HG03025 (cell line): ENCODE results near the gene ALAD.
"Not testable (repeated sequence)": the region's sequence is repeated elsewhere in the genome, so short reads cannot be mapped to it uniquely, and the experiment has no call there.

Experiments
- ATAC-seq: cut with Tn5 transposase; IDR thresholded peaks from one replicate; pipeline ENCODE4 v1.9.1; 2021; ENCODE audit warnings: mild to moderate bottlenecking, moderate library complexity; ENCODE audit not compliant: unreplicated experiment, low FRiP score

The ALAD gene

DNA sequence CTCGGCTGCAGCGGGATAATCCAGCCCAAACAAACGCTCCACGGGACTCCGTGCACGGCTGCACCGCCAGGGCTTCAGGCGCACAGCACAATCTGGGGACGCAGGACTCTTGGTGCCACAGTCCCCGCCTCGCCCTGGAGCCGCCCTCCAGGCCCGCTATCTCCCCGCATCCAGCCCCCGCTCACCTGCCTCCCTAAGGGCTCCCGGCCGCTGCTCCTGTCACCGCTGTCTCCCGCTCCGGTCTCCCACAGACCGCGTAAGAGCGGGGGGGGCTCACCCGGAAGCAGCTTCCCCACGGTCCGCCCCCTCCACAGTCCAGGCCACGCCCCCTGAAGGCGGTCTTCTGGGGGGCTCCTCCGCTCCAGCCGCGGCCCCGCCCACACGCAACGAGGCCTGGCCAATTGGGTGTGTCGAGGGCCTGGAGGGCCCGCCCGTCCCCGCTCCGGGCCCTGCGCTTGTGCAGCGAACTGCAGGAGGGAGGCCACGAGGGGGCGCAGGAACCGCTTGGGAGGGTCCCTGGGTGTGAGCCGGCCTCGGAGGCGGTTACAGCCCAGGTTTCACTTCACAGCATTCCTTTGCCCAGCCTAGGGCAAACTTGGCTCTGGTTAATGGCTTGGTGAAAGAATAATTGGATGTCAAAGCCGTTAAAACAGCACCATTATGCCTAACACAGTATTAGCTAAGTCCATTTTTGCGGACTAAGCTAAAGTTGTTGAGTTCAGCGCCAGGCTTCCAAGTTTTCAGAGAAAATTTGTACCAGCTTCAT, at the start of gene ALAD:
Gene ALAD (minus strand): TSS at position 258 of the 766 bp plus-strand sequence. CDS start 7,725 bp downstream, outside the sequence.
- ATAC-seq: peak; percentile 94

DNA sequence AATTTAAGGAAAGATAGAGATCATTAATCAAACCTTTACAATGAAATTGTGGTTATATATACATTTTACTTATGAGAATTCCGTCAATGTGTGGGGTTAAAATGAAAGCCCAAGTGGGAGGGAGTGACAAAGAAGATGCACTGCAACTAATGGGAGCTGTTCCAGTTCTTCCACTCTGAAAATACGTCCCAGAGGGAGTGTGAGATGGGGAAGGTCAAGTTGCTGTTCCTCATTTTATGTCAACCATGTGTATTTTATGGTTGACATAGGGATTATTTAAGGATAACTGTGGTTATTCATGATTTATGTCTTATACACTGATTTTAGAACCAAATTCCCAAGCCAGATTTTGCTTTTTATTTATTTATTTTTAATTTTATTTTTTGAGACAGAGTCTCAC, 48.3 kb upstream of the ALAD start:
- ATAC-seq: no peak

GRCh38 chr9:113446323-113446740, 45.2 kb upstream of the ALAD start:
- ATAC-seq: no peak

GRCh38 chr9:113444736-113445135, 43.7 kb upstream of the ALAD start:
- ATAC-seq: no peak

- not testable (repeated sequence) for ATAC-seq
Measured at GRCh38 chr9:113437716-113438115, 36.6 kb upstream of the ALAD start.

DNA sequence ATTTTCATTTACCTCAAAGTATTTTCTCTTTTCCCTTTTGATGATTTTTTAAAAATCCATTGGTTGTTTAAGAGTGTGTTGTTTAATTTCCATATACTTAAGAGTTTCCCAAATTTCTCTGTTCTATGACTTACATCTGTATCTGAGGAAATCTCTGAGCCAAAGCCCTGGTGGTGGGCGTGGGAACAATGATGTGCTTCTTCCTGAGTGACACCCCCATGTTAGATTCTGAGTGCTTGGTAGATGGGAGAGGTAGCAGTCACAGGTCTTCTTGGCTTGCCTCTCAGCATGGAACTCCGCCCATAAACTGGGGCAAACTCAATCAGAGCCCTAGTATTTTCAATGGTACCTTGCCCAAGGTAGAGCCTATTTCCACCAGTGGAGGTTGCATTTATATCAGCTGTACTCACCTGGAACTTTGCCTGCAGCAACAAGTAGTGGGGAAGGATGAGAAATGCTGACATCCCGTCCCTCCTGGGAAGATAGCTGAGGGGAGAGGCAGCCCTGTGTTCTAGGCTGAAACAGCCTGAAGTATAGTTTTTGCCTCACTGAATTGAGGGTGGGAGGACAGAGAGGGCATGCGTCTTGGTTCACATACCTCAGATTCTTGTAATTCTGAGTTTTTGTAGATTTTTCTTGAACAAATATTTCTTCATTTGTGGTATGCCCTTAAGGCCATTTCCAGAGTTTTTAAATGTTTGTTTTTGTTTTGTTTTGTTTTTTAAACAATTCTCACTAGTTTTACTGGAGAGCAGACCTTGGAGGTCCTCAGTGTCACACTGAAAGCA, 35.8 kb upstream of the ALAD start:
- ATAC-seq: no peak

DNA sequence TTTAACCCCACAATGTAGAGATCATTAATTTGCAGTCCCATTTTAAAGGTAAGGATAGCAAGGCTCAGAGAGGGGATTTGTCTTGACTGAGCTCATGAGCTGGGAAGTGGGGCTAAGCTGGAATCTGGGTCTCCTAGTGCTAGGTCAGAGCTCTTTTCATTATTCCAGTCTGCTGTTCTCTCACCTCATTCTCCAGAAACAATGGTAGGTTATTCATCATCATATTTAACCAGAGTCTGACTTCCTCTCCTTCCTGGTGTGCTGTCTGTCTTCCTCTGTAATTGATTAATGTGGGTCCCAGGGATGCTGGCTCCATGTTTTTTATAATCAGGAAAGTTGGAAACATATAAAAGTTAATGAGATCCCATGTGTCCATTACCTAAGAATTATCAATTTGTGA, 30.1 kb upstream of the ALAD start:
- no peak for ATAC-seq

GRCh38 chr9:113428062-113428615, 27.1 kb upstream of the ALAD start:
- ATAC-seq: no peak

DNA sequence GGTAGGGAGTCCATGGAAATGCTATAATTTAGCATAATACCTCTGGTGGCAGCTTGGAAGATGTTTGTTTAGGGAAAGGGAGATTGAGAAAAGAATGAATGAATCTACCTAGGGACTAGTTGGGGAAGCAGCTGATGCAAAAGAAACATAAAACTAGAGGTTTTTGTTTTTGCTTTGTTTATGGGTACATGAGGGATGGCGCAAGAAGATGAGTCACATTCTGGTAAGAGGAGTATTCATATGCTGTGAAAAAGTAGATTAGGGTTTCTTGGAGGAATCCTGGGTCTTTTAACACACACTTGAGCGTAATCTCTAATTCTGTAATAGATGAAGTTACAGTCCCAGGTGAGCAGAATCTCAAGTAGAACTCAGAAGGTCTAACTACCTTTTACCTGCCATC, 26.5 kb upstream of the ALAD start:
- no peak for ATAC-seq

GRCh38 chr9:113426701-113427100, 25.6 kb upstream of the ALAD start:
- ATAC-seq: no peak

- ATAC-seq: no peak
Measured at GRCh38 chr9:113425072-113425471, 24.0 kb upstream of the ALAD start.

GRCh38 chr9:113421726-113422125, 20.6 kb upstream of the ALAD start:
- ATAC-seq: no peak

DNA sequence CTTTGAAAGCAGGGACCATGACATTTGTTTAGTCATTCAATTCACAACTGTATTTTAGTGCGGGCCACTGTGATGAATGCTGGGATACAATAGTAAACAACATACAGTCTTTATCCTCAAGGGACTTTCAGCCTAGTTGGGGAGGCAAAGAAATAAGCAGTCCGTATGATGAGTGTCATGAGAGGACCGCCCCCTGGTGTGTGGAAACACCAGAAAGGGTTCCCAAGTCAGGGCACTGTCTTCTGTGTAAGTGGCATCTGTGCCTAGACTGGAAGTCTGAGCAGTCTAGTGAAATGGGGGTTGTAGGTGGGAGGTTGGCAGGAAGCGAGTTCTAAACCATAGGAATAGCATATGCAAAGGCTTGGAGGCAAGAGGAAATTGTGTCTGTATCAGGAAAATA, 16.3 kb upstream of the ALAD start:
- ATAC-seq: no peak

DNA sequence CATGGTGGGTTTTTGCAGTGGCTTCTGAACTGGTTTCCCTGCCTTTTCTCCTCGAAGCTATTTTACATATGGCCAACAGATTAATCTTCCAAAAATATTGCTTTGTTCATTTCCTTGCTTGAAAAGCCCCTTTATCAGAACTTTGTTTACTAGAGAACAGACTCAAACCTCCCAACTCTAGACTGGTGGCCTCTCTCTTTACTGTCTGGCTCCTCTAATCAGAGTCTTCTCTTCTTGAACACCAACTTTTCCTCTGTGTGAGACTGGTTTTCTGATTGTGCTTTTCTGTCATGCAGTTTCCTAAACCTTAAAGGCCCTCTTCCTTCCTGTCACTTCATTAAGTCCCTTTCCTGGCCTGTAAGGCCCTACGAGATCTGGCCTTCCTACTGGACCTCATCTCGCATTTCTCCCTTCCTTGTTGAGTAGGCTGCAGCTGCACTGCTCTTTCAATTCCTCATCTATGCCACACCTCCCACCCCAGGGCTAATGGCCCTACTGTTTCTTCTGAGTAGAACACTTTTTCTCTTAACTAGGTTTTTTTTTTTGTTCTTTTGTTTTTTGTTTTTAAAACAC, 15.2 kb upstream of the ALAD start:
- peak; percentile 98 for ATAC-seq

DNA sequence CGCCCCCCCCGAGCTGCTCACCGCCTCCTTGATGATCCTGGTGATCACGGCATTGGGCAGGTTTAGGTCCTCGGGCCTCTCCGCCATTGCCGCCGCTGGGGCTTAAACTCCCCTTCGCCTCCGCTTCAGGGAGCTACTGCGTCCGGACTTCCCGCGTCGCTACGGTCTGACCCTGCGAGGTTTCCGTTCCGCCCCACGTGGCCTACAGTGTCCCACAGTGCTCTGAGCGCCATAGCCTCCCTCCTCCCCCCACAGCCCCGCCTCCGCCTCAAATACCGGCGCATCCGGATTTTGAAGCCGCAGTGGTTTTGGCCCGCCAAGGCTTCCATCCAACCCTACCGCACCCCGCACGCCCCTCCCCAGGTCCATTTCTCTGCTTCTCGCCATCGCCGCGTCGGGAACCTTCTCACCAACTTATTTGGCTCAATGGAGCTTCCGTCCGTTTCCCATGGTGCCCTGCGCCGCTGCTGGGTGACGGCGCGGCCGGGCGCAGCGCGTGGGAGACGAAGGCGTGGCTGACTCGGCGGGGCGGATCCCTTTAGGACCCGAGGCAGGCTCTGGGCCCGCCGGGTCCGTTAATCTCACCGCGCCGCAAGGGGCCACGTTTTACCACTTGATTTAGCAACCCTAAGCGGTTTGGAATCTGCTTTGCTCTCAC, 9.3 kb upstream of the ALAD start, which contains the start of the genes C9orf43 and POLE3:
Gene C9orf43 (plus strand): TSS at position 541 of the 658 bp plus-strand sequence. CDS start 2,747 bp downstream, outside the sequence.
Gene POLE3 (minus strand): TSS at position 469 of the 658 bp plus-strand sequence. CDS start 382 bp downstream, at position 87.
- peak; percentile 87 for ATAC-seq

- ATAC-seq: peak; percentile 10
Measured at GRCh38 chr9:113409883-113410206, 8.8 kb upstream of the ALAD start.

- ATAC-seq: no peak
Measured at GRCh38 chr9:113409481-113409880, 8.4 kb upstream of the ALAD start.

DNA sequence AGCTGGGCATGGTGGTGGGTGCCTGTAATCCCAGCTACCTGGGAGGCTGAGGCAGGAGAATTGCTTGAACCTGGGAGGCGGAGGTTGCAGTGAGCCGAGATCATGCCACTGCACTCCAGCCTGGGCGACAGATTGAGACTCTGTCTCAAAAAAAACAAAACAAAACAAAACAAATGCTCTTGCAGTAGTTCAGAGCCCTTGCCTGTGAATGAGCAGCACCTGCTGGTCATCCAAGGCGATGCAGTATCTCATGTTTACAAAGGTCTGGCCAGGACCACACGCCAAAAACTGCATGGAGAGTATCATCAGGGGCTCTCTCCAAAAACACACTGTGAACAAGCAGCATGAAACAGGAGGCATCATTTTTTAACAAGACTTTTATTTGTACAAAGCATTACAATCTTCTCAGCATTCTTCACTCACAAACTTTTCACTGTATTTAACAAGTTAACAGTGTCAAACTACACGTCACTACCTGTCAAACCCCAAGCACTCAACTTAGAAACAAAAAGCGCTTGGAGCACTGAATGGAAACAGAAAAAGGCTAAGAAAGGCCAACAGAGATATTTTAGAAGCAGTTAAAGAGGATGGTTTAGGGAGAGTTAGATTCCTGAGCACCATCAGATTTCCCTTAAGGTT, 5.9 kb upstream of the ALAD start:
- not testable (repeated sequence) for ATAC-seq

DNA sequence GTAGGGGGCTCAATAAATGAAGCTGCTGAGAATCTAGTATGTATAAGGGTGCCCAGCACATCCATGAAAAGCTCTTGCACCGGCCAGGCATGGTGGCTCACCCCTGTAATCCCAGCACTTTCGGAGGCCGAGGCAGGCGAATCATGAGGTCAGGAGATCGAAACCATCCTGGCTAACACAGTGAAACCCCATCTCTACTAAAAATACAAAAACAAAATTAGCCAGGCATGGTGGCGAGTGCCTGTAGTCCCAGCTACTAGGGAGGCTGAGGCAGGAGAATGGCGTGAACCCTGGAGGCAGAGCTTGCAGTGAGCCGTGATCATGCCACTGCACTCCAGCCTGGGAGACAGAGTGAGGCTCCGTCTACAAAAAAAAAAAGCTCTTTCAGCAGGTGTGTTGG, 5.3 kb upstream of the ALAD start:
- ATAC-seq: not testable (repeated sequence)

GRCh38 chr9:113403646-113404045, 2.6 kb upstream of the ALAD start:
- no peak for ATAC-seq
